ENCODE data around the gene MCU.
"Not testable (repeated sequence)": the region's sequence is repeated elsewhere in the genome, so short reads cannot be mapped to it uniquely, and the experiment has no call there.

Gene MCU

DNA sequence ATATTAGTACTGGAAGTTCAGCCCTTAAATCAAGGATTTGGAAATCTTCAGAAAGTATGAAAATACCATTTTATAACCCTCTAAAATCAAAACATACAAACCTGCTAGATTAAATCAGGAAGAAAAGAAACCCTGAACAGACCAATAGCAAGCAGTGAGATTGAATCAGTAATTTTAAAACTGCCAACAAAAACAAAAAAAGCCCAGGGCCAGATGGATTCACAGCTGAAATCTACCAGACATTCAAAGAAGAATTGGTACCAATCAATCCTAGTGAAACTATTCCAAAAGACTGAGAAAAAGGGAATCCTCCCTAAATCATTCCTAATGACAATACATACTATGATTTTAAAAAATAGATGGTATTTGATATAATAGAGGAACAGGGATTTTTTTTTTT lies 70.1 kb downstream of the MCU start:
- no peak for DNase-seq (ENCODE audit: low read depth)

DNA sequence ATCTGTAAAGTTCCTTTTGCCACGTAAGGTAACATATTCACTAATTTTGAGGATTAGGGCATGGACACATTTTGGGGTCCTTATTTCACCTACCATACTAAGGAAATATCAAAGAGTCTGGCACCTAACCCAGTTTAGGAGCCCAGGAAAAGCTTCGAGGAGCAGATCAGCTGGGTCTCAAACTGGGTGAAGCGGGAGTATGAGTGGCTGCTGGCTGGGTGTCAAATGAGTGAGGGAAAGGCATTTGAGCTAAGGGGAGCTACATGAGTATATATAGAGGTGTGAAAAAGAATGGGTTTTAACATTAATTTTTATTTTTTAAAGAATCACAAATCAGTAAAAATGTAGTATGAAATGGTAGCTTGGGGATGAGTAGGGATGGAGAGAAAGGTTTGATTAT lies 71.3 kb downstream of the MCU start:
- no peak for DNase-seq (ENCODE audit: low read depth)

DNA sequence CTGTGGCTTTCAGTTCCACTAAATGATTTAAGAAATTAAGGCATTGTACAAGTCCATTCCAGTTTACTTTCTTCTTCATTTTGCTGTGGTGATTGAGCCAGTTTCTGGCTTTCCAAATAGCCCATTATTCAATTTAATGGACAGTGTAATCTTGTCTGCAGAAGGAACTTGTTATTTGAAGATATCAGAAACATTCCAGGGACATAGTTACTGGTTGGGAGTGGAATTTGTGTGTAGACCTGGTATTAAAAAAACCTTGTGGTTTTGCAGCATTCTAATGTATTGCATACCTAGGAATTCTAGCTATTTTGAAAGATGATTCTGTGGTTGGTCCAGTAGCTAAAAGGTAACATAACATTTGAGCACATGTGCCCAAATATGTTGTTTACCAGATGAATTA lies 72.2 kb downstream of the MCU start:
- peak; percentile 86 for DNase-seq (ENCODE audit: low read depth)

DNA sequence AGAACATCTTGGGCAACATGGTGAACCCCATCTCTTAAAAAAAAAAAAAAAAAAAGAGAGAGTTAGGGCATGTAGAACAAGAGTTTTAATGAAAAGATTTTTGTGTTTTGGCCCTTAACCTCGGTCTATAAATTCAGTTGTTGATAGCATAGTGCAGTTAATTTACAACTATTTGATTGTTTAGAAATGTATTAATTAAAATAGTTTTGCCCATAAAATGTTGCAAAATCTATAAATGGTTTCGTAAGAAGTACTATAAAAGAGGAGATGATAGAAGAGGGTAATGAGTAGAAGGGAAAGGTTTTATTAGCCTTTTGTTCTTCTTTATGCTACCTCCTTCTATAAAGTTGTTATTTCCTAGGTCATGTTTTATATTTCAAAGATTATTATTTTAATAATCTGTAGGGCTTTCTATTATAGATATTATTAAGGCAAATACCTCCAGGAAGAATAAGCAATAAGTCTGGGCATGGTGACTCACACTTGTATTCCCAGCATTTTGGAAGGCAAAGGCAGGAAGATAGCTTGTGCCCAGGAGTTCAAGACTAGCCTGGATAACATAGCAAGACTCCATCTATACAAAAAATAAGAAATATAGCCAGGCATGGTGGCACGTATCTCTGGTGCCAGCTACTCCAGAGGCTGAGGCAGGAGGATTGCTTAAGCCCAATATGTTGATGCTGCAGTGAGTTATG lies 73.3 kb downstream of the MCU start:
- DNase-seq (ENCODE audit: low read depth): peak; percentile 19

DNA sequence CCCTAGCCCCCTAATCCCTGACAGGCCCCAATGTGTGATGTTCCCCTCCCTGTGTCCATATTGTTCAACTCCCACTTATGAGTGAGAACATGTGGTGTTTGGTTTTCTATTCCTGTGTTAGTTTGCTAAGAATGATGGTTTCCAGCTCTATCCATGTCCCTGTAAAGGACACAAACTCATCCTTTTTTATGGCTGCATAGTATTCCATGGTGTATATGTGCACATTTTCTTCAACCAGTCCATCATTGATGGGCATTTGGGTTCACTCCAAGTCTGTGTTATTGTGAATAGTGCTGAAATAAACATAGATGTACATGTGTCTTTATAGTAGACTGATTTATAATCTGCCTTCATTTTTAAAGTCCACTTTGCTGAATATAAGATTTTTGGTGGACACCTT lies 79.3 kb downstream of the MCU start:
- not testable (repeated sequence) for DNase-seq (ENCODE audit: low read depth)

DNA sequence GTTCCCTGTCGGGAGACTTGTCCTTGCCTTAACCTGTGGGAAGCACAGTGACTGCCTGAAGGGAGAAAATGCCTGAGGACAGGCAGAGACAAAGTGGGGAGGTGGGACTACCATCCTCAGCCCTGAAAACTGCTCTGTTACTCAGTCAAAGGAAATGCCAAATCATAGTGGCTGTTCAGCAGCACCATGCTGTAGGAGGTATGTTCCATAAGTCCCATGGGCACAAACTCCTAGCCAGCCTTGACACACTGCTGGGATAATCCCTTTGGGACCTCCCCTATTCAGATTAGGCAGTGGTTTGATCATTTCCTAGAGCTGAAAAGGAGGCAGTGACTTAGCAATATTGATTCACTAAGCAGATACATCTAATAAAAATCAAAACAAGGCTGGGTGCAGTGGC lies 80.1 kb downstream of the MCU start:
- no peak for DNase-seq (ENCODE audit: low read depth)

DNA sequence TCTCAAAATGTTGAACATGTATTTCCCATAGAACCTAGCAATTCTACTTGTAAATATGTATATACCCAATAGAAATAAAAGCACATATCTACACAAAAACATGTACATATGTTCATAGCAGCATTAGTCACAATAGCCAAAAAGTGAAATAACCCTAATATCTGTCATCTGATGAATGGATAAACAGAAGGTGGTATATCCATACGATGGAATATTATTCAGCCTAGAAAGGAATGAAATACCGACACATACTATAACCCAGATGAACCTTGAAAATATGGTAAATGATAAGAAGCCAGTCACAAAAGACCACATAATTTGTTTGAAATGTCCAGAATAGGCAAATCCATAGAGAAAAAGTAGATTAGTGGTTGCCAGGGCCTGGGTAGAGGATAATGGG lies 87.9 kb downstream of the MCU start:
- DNase-seq (ENCODE audit: low read depth): no peak

DNA sequence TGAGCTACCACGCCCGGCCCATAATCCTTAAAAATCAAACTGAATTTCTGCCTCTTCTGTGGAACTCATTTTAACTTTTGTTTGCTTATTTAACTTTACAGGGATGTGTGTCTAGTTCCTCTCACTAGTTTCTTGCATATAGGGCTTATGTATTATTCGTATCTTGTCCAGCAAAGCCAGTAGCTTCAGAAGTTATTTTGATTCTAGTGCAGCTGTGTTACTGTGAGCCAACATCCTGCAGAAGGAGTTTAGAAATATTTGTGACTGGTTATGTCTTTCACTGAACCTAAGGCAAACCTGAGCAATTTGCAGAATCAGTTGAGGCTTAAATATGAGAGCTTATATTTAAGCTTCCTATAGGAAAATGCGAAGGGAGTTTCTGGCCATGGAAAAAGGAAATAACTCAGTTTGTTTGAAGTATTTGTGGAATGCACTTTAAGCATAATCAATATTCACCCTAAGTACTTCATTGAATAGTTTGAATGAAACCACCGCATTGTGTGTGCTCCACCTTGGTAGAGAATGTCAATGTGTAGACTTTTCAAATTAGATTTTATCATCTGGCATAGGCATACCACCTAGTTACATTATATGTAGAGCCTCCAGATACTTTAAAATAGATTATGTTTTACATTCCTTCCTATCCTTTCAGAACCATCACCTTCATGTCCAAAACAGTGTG lies 90.8 kb downstream of the MCU start:
- no peak for DNase-seq (ENCODE audit: low read depth)

DNA sequence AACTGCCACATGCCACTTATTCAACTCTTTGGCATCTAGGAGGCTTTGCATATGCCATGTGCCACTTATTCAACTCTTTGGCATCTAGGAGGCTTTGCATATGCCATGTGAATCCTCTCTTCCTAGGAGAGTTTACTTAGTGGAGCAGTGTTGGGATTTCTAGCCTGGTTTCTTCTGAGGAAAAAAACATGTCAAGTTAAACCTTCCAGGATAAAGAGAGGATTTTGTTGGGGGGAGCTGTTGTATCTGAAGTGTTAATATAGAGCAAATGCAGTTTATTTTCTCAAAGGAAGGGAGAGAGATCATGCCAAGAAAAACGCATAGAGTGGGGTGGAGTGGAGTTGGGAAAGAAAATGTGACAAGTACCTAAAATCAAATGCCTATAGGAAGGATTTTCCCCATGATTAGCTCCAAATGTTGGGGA lies 91.5 kb downstream of the MCU start:
- DNase-seq (ENCODE audit: low read depth): no peak

DNA sequence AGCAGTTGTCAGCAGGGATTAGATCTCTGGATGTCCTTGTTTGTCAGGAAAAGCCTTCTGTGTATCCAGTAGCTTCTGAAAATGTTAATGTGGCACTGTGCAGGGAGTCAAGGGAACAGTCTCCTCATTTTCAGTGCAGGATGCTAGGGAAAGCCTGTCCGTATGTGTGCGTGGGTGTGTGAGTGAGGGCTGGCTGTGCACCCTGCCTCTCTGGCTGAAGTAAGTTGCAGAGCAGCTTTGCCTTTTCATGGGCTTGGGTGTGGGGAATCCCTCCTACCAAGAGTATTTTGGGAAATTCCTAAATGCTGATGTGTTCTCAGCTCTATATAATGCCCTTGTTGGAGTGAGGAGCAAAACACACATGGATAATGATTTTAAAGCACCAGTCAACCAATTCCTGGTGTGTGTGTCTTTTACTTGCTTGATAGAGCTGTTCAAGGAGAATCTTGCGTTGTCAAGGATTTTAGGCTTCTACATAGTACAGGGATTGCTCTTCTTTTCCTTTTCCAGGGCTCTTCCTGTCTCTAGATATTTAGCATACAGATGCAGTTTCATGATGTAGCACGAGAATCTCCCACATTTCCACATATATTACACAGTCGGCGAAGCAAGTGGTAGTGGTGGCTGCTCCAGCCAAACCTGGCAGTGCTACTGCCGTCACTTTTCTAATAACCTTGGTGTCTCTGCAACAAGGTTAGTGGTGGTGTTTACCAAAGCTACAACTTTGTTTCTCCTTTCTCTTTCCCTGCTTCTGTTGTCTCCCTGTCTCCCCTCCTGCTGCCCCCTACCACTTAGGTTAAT lies 92.8 kb downstream of the MCU start:
- DNase-seq (ENCODE audit: low read depth): peak; percentile 83

DNA sequence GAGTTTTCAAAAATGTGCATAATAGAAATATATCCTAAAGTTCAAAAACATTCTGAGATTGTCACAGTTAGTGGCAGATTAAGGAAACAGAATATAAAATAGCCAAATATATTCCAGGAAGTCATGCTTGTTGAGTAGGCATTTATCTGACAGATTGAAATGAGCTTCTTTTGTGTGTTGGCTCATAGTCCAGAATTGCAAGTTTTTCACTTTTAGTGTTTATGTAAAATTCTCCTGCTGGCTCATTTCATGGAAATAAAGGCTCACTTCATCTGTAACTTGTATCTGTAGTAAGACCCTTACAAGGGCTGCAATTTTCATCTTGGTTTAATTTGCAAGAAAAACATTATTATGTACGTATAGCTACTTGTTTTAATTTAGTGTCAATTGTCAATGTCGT lies 93.5 kb downstream of the MCU start:
- DNase-seq (ENCODE audit: low read depth): no peak

DNA sequence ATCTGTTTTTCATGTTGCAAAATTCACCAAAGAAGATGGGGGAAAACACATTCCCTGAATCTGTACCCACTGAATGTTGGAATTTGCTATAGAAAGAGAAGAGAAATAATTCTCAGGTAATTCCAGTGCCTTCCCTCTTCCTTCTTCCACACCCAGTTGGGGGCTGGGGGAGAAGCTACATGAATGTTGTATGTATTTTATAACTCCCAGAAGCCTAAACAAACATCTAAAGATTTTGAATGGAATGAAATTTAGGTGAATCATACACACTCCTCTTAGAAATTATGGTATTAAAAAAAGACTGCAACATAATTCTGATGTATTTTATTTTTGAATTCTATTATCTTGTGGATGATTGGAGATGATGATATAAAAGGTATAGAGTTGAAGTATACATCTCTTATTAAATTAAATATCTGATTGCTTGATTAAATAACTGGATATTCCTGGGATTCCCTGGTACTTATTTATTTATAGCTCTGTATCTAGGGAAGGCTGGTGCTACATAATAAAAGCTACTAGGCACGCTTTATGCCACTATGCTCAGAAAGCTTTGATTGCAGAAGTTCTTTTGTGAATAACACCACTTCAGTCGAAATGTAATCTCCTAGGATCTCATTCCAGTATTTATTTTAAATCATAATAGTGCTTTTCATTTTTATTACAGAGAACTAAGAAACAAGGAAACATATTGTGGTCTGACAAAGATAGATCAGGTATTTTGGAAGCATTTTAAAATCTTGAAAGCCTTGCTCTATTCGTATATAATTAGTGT lies 98.5 kb downstream of the MCU start:
- no peak for DNase-seq (ENCODE audit: low read depth)

DNA sequence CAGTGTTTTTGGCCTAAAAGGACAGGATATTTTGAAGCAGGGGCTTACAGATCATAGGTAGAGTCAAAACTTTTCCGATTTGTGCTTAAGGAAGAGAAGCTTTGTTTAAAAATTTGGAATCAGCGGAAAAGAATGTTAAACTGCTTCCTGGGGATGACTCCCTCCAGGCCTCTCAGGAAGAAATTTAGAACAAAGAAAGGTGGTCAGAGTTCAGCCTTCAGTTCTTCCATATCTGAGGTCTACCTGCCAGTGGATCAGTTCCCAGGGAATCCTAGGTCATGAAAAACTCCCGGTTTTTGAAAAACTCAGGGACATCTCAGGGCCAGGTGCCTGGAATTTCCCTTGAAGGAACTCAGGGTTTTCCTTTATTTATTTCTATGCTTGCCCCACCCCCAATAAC lies 100.3 kb downstream of the MCU start:
- no peak for DNase-seq (ENCODE audit: low read depth)

DNA sequence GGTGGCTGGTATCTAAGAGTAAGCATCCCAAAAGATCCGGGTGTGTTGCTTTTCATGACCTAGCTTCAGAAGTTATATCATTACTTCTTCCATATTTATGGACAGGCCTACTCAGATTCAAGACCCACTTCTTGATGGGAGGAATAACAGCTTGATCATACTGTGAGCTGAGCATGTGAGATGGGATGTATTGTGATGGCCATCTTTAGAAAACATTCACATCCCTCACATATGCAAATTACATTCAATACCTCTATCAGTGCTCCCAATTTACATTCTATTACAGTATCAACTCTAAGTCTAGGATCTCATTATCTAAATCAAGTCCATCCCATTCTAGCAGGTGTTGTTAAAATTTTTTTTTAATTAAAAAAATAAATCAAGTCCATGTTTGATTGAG lies 101.8 kb downstream of the MCU start:
- DNase-seq (ENCODE audit: low read depth): no peak

DNA sequence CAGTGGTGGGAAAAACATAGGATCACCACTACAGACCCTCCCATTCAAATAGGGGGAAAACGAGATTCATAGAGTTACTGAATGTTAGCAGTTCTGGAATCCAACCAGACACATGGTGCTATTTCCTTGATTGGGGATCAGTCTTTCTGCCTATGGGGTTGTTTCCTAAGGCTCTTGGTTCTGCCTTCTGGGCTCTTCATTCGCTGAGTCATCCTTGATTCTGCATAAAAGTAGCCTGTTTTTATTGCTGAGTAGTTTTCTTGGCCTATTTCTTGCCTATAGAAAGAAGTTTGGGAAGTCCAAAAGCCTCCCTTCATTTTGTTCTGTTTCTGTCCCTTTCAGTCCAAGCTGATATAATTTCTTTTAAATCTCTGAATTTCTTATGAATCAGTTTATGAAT lies 102.3 kb downstream of the MCU start:
- peak; percentile 44 for DNase-seq (ENCODE audit: low read depth)

DNA sequence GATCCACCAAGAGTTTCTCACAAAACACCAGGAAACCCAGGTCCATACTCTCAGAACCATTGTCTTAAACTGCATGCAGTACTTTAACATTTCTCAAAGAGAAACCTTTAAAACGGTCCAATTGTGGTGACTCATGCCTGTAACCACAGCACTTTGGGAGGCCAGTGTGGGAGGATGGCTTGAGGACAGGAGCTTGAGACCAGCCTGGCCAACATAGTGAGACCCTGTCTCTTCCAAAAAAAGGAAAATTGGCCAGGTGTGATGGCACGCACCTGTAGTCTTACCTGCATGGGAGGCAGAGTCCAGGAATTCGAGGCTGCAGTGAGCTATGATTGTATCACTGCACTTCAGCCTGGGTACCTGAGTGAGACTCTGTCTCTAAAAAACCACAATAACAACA lies 104.1 kb downstream of the MCU start:
- peak; percentile 27 for DNase-seq (ENCODE audit: low read depth)

DNA sequence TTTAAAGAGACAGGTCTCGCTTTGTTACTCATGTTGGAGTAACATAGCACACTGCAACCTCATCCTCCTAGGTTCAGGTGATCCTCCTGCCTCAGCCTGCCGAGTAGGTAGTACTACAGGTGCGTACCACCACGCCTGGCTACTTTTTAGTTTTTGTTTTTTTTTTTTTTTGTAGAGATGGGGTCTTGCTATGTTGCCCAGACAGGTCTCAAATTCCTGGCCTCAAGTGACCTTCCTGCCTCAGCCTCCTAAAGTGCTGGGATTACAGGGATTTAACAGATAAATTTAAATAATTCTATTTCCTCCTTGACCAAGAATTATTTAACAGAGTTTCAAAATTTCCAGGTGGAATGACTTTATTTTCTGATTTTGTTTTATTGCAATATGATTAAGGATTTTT lies 104.6 kb downstream of the MCU start:
- no peak for DNase-seq (ENCODE audit: low read depth)

DNA sequence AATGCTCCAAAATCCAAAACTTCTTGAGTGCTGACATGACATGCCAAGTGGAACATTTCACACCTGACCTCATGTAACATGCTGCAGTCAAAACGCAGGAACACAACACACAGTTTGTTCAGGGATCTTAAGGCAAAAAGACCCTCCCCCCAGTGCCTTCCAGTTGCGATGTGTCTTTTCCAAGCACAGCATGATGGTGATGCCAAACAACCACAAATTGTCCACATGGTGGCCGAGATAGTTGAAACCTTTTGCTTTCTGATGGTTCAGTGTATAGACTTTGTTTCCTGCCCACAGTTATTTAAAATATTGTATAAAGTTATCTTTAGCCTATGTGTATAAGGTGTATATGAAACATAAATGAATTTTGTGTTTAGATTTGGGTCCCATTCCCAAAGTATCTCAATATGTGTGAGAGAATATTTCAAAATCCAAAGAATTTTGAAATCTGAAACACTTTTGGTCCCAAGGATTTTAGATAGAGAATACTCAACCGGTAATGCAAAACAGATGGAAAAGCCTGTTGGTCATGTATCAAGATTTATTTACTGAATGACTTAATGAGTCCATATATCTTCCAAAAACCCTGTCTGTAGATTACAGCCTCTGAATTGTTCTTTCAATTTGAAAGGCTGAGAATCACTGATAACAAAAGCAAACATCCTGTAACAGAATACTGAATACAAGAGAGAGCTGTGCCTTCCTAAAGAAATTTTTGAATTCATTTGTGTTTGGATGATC lies 108.2 kb downstream of the MCU start:
- DNase-seq (ENCODE audit: low read depth): peak; percentile 77

DNA sequence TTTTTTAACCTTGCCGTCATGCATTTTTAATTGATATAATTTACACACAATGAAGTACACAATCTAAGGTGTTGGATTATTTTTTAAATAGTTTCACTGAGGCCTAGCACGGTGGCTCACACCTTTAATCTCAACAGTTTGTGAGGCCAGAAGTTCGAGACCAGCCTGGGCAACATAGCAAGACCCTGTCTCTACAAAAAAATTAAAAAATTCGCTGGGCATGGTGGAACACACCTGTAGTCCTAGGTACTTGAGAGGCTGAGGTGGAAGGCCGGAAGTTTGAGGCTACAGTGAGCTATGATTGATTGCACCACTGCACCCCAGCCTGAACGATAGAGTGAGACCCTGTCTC lies 108.8 kb downstream of the MCU start:
- no peak for DNase-seq (ENCODE audit: low read depth)

DNA sequence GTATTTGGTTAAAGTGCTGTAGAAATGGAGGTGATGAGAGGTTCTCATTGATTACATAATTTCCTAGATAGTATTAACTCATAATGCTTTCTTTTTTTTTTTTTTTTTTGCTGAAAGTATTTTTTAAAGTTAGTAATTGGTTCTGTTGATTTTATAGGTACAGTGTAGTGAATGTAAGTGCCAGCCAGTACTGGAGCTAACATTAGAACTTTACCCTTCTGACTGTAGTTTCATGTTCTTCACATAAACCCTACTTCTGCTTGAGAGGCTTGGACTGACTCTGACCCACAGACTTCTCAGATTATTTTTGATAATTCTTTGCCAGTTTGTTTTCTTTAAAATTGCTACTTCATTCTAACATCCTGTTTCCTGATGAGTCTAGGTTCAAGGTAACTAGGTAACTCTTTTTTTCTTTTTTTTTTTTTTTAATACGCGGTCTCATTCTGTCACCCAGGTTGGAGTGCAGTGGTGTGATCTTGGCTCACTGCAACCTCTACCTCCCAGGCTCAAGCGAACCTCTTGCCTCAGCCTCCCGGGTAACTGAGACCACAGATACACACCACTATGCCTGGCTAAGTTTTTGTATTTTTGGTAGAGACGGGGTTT lies 109.4 kb downstream of the MCU start:
- DNase-seq (ENCODE audit: low read depth): no peak

DNA sequence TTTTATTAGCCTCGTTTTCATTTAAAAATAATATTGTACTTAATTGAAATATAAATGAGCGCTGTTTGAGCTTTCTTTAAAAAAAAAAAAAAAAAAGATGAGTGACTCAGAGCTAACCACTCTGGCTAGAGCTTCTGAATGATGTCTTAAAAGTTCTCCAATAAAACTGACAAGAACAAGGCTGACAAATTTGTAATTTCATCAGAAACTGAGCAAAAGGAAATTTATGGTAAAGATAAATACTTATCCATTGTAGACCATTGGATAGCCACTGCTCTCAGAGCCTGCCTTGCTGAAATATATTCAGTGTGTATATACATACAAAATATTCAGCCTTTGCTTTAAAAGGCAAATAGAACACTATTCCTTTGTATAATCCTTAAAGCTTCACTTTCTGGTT lies 110.4 kb downstream of the MCU start:
- no peak for DNase-seq (ENCODE audit: low read depth)
